GM23338 (cell line): ENCODE measurements around the gene UMODL1. TPM values are rescaled to one million over a fixed set of nuclear protein-coding genes. Genes with fewer than 3 reads are reported as not detected.

ENCODE experiments used
- ATAC-seq: fragments of 200-7000 bp; cut with Tn5 transposase; 3 replicates; pipeline ENCODE4 v1.9.1; 2020
- DNase-seq: peaks from one replicate; pipeline ENCODE4 v3.0.0-alpha.2; 2015; ENCODE audit warnings: low spot score
- H2AFZ ChIP-seq: fragments of 200-600 bp; sonication (generic); 2 replicates; pipeline ENCODE4 v1.8.0; 2016; ENCODE audit warnings: antibody characterized with exemption, mild to moderate bottlenecking, moderate library complexity
- H3F3A ChIP-seq: fragments of 200-600 bp; sonication (generic); replicated peaks from 2 replicates; pipeline ENCODE4 v1.8.0; 2017; ENCODE audit warnings: antibody characterized with exemption, mixed run types, low read depth
- H3K27ac ChIP-seq: fragments of 200-600 bp; sonication (generic); 2 replicates; pipeline ENCODE4 v1.6.1; 2016; ENCODE audit warnings: low read depth
- H3K27me3 ChIP-seq: fragments of 200-600 bp; sonication (generic); 2 replicates; pipeline ENCODE4 v1.8.0; 2016; ENCODE audit warnings: mild to moderate bottlenecking, mixed run types, moderate library complexity; ENCODE audit not compliant: insufficient read depth
- H3K36me3 ChIP-seq: fragments of 200-600 bp; sonication (generic); 2 replicates; pipeline ENCODE4 v1.8.0; 2016; ENCODE audit warnings: mild to moderate bottlenecking; ENCODE audit not compliant: insufficient read depth
- H3K4me1 ChIP-seq: fragments of 200-600 bp; sonication (generic); 2 replicates; pipeline ENCODE4 v1.8.0; 2016; ENCODE audit warnings: mild to moderate bottlenecking, moderate library complexity; ENCODE audit not compliant: insufficient read depth
- H3K4me2 ChIP-seq: fragments of 200-600 bp; sonication (generic); 2 replicates; pipeline ENCODE4 v1.7.1; 2017; ENCODE audit warnings: mixed run types
- H3K4me3 ChIP-seq: fragments of 200-600 bp; sonication (generic); 2 replicates; pipeline ENCODE4 v1.6.1; 2016; ENCODE audit warnings: mixed run types
- H3K79me2 ChIP-seq: fragments of 200-600 bp; sonication (generic); replicated peaks from 2 replicates; pipeline ENCODE4 v1.8.0; 2017; ENCODE audit warnings: mild to moderate bottlenecking; ENCODE audit not compliant: insufficient read depth
- H3K9me2 ChIP-seq: fragments of 200-600 bp; sonication (generic); 2 replicates; pipeline ENCODE4 v1.8.0; 2017; ENCODE audit not compliant: insufficient read depth
- H4K20me1 ChIP-seq: fragments of 200-600 bp; sonication (generic); replicated peaks from 2 replicates; pipeline ENCODE4 v1.8.0; 2017; ENCODE audit warnings: mild to moderate bottlenecking; ENCODE audit not compliant: insufficient read depth
- H3K27ac Mint-ChIP-seq: 2 replicates; pipeline ENCODE4 v1.8.0; 2020; ENCODE audit warnings: inconsistent platforms, mild to moderate bottlenecking, moderate library complexity, mixed read lengths
- H3K27me3 Mint-ChIP-seq: 3 replicates; pipeline ENCODE4 v1.8.0; 2022; ENCODE audit warnings: low read depth, mild to moderate bottlenecking, moderate library complexity, mixed read lengths, inconsistent platforms; ENCODE audit not compliant: insufficient read depth, poor library complexity
- H3K36me3 Mint-ChIP-seq: 3 replicates; pipeline ENCODE4 v1.8.0; 2021; ENCODE audit warnings: low read depth, mild to moderate bottlenecking, inconsistent platforms, moderate library complexity, mixed read lengths
- H3K4me1 Mint-ChIP-seq: 3 replicates; pipeline ENCODE4 v1.8.0; 2020; ENCODE audit warnings: mild to moderate bottlenecking, inconsistent platforms, mixed read lengths
- H3K4me3 Mint-ChIP-seq: 3 replicates; pipeline ENCODE4 v1.8.0; 2021; ENCODE audit warnings: moderate library complexity, mild to moderate bottlenecking, inconsistent platforms, mixed read lengths
- H3K9me3 Mint-ChIP-seq: 3 replicates; pipeline ENCODE4 v1.8.0; 2020; ENCODE audit warnings: moderate library complexity, mild to moderate bottlenecking, inconsistent platforms, mixed read lengths
- CREB1 ChIP-seq: fragments of 250-450 bp; sonication (Bioruptor Pico); IDR thresholded peaks from 2 replicates; pipeline ENCODE4 v1.5.0; 2020; ENCODE audit warnings: low read depth, mild to moderate bottlenecking, moderate library complexity
- CTCF ChIP-seq, 2 experiments: fragments of 200-600 bp in 1 of 2; sonication (generic) in 1 of 2; conservative IDR thresholded peaks; 2 replicates each; pipeline versions ENCODE4 v1.5.1 to v1.6.1; 2016 to 2017; ENCODE audit warnings: antibody characterized with exemption in 2 of 2, low read depth in 2 of 2, mild to moderate bottlenecking in 2 of 2, moderate library complexity in 1 of 2
- ETS1 ChIP-seq: IDR thresholded peaks from 2 replicates; pipeline ENCODE4 v1.6.1; 2016; ENCODE audit warnings: antibody characterized with exemption
- EZH2 ChIP-seq: fragments of 200-600 bp; sonication (generic); IDR thresholded peaks from one replicate; pipeline ENCODE4 v1.8.0; 2017; ENCODE audit warnings: antibody characterized with exemption, mild to moderate bottlenecking, low read depth; ENCODE audit not compliant: unreplicated experiment
- EZH2phosphoT487 ChIP-seq: fragments of 200-600 bp; sonication (generic); IDR thresholded peaks from one replicate; pipeline ENCODE4 v1.8.1; 2018; ENCODE audit warnings: antibody characterized with exemption; ENCODE audit not compliant: unreplicated experiment
- JUNB ChIP-seq: IDR thresholded peaks from one replicate; pipeline ENCODE4 v1.6.1; 2016; ENCODE audit warnings: antibody characterized with exemption; ENCODE audit not compliant: unreplicated experiment
- POLR2AphosphoS5 ChIP-seq: IDR thresholded peaks from 2 replicates; pipeline ENCODE4 v1.6.1; 2016; ENCODE audit warnings: antibody characterized with exemption, low read depth
- STAT1 ChIP-seq: IDR thresholded peaks from one replicate; pipeline ENCODE4 v1.6.1; 2016; ENCODE audit warnings: antibody characterized with exemption; ENCODE audit not compliant: unreplicated experiment
- ZNF114 ChIP-seq: fragments of 250-450 bp; sonication (Bioruptor Pico); IDR thresholded peaks from 2 replicates; pipeline ENCODE4 v1.5.0; 2020; ENCODE audit warnings: mild to moderate bottlenecking, moderate library complexity
- ZNF331 ChIP-seq: fragments of 250-450 bp; sonication (Bioruptor Pico); IDR thresholded peaks from 2 replicates; pipeline ENCODE4 v1.5.0; 2020; ENCODE audit warnings: low read depth, mild to moderate bottlenecking, moderate library complexity
- polyA plus RNA-seq: library from polyadenylated mRNA; unstranded; fragments of >200 nt; fragmentation: Nextera tagmentation; extraction: Ambion mirVana; gene quantifications from 2 replicates; pipeline ENCODE4 v1.2.1, GENCODE V29; 2016
- total RNA-seq: library from RNA; depleted of rRNA; stranded (reverse); fragments of >200 nt; shearing (Covaris generic); gene quantifications from 2 replicates; pipeline ENCODE4 v1.2.3, GENCODE V29; 2014

Gene UMODL1
- total and polyA plus RNA-seq, 2 experiments from 2014 or later: not detected

GRCh38 chr21:42103843-42104242 is 32.7 kb downstream of the UMODL1 start:
- Histone ChIP-seq H3K27ac (no peak overlapping the region), H3K9me2 (no peaks in the 10 kb centered on the region), H2AFZ (no peak overlapping the region), H3K4me1 (no peaks in the 10 kb centered on the region), H3K4me2 (no peak overlapping the region), H3K36me3 (no peaks in the 10 kb centered on the region), H3K27me3 (no peaks in the 10 kb centered on the region), H3K79me2 (no peaks in the 10 kb centered on the region), H3K4me3 (no peak overlapping the region), H4K20me1 (no peaks in the 10 kb centered on the region), H3F3A (no peaks in the 10 kb centered on the region)
- Mint-ChIP-seq H3K27ac (no peak overlapping the region), H3K4me1 (peaks cover 8% of the 10 kb centered on the region), H3K27me3 (peaks cover 10% of the 10 kb centered on the region), H3K4me3 (no peak overlapping the region; the same call in 2 of the 3 replicates), H3K36me3 (no peaks in the 10 kb centered on the region; the same call in 2 of the 3 replicates), H3K9me3 (no peaks in the 10 kb centered on the region)
- TF ChIP-seq EZH2: no peak
- TF ChIP-seq CTCF (conservative IDR thresholded peaks at IDR 0.05; ENCODE audit: low read depth in 2 of 2): no peak
- TF ChIP-seq STAT1: no peak
- TF ChIP-seq ETS1: no peak
- TF ChIP-seq ZNF331: no peak
- TF ChIP-seq ZNF114: no peak
- no peak for TF ChIP-seq EZH2phosphoT487
- no peak for TF ChIP-seq POLR2AphosphoS5
- DNase-seq (no peak), ATAC-seq (no peak)

GRCh38 chr21:42105476-42106315 is 34.6 kb downstream of the UMODL1 start:
- H3K27me3 ChIP-seq: no peaks in the 10 kb centered on the region
- TF ChIP-seq CREB1 (CRISPR knock-in tag) (no peak), JUNB (no peak)
- H4K20me1 ChIP-seq: no peaks in the 10 kb centered on the region
- Mint-ChIP-seq H3K4me3 (no peak overlapping the region), H3K36me3 (no peaks in the 10 kb centered on the region; the same call in 2 of the 3 replicates), H3K27ac (no peak overlapping the region), H3K9me3 (no peaks in the 10 kb centered on the region), H3K4me1 (peaks cover 8% of the 10 kb centered on the region), H3K27me3 (peaks cover 5% of the 10 kb centered on the region)
- no peak overlapping the region for H3K27ac ChIP-seq
- H3K4me3 ChIP-seq: no peak overlapping the region
- no peak overlapping the region for H2AFZ ChIP-seq
- H3K36me3 ChIP-seq: no peaks in the 10 kb centered on the region
- H3K9me2 ChIP-seq: no peaks in the 10 kb centered on the region
- ATAC-seq (no peak), DNase-seq (no peak)
- no peaks in the 10 kb centered on the region for H3K4me1 ChIP-seq
- no peak overlapping the region for H3K4me2 ChIP-seq
- H3K79me2 ChIP-seq: no peaks in the 10 kb centered on the region
- H3F3A ChIP-seq: no peaks in the 10 kb centered on the region
